ENCODE results near the gene TMEM255A. TPM values are rescaled to one million over a fixed set of nuclear protein-coding genes. Genes with fewer than 3 reads are reported as not detected.

Gene TMEM255A
- total and polyA plus RNA-seq, 12 donors = 0.09 to 1.3 (median 0.30) TPM; not detected in 1

- Histone ChIP-seq H3K36me3 (peaks cover 0 to 38% (median 0%) of the 10 kb centered on the region in 9 donors), H3K4me3 (no peak overlapping the region), H3K4me1 (peaks cover 0 to 14% (median 0%) of the 10 kb centered on the region in 9 donors), H3K9me3 (no peaks in the 10 kb centered on the region), H3K27me3 (peaks cover 0 to 4% (median 0%) of the 10 kb centered on the region in 7 donors), H3K27ac (no peak overlapping the region)
- intact Hi-C loops (cut with DNase I) = loop anchor here in 1 of 10 donors (10.0 kb wide), 1 partner anchor 191 kb away; no protein-coding TSS in a partner anchor
- no peak for DNase-seq
- 86 to 94% methylated on average over 6 of the region's 6 CpGs for WGBS, 2 donors
- TF ChIP-seq, protein P1, sequence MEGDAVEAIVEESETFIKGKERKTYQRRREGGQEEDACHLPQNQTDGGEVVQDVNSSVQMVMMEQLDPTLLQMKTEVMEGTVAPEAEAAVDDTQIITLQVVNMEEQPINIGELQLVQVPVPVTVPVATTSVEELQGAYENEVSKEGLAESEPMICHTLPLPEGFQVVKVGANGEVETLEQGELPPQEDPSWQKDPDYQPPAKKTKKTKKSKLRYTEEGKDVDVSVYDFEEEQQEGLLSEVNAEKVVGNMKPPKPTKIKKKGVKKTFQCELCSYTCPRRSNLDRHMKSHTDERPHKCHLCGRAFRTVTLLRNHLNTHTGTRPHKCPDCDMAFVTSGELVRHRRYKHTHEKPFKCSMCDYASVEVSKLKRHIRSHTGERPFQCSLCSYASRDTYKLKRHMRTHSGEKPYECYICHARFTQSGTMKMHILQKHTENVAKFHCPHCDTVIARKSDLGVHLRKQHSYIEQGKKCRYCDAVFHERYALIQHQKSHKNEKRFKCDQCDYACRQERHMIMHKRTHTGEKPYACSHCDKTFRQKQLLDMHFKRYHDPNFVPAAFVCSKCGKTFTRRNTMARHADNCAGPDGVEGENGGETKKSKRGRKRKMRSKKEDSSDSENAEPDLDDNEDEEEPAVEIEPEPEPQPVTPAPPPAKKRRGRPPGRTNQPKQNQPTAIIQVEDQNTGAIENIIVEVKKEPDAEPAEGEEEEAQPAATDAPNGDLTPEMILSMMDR (IDR thresholded peaks at IDR 0.05) = no peak
- no peak for ATAC-seq
Measured at GRCh38 chrX:120253784-120254183, 57.5 kb downstream of the TMEM255A start.

DNA sequence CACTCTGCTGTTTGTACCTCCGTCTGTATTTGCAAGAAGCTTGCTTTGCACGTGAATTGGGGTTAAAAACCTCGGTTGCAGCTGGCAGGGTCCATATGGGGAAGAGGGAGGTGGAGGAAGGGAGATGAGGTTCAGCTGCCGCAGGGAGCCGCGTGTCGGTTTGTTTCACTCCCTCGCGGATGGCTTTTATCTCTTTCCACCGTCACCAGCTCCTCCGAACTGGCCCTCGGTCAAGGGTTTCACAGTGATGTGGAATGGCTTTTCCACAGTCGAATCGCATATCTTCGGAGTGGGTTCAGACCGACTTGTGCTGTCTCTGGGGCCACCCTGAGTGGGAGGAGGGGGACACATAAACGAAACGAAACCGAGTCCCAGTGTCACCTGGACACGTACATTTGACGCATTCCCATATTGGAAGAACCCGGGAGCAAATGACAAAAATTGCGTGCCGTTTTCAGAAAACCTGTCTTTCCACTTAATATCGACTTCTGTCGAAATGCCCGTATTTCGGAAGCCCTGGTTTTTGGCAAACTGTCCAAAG, 59.7 kb downstream of the TMEM255A start:
- Histone ChIP-seq H3K27ac (peak overlapping the region in 9 of 10 donors; percentile 79 to 93 (median 91)), H3K4me3 (peak overlapping the region; percentile 58 to 82 (median 71)), H3K27me3 (peaks cover 0 to 10% (median 0%) of the 10 kb centered on the region in 7 donors), H3K36me3 (peaks cover 0 to 30% (median 0%) of the 10 kb centered on the region in 9 donors), H3K4me1 (peaks cover 0 to 14% (median 0%) of the 10 kb centered on the region in 9 donors), H3K9me3 (no peaks in the 10 kb centered on the region)
- ATAC-seq (peak; percentile 19 to 62 (median 42)), DNase-seq (peak; percentile 13 to 17)
- 0% methylated on average over 28 of the region's 28 CpGs for WGBS, 2 donors
- intact Hi-C loops (cut with DNase I) = loop anchor here in 2 of 10 donors (2.0 to 10.0 kb wide), 2 partner anchors 57 to 193 kb away; no protein-coding TSS in a partner anchor
- TF ChIP-seq, protein P1 (IDR thresholded peaks at IDR 0.05) = no peak

DNA sequence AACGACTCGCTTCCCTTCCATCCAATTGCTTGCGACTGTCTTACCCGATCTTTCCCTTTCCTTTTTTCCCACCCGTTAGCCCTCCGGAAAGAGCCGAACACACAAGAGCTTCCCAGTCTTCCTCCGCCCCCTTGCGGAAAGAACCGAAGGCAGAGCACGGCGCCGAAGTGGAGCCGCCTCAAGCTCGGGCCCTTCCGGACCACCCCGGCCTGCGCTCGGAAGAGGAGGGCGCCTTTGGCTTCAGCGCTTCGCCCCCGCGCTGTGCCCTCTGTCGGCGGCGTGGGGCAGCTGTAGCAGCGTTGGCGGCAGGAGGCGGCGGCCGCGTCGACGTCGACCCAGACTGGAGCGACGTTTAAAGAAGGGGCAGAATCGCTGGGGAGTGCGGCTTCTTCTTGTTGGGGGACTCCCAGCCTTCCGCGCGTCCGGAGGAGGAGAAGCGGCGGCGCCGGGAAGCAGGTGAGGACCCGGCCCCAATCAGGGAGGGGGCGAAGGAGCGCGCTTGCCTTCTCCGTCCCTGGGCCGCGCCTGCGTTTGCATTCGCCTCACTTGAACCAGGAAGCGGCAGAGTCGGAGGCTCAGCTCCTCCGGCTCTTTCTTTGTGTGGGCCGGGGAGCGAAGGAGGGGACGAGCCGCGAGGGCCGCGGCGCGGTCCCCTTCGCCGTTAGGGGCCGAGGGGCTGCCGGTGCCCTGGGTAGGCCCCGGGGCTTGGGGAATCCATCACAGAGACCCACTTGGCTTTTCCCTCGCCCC, 60.6 kb downstream of the TMEM255A start, which contains the start of gene ZBTB33:
ZBTB33 (plus strand) TSS at position 291 of the 750 bp plus-strand sequence. CDS start 2,604 bp downstream, outside the sequence.
- ATAC-seq (peak; percentile 98 to 100 (median 99)), DNase-seq (peak; percentile 90 to 91)
- Histone ChIP-seq H3K9me3 (no peaks in the 10 kb centered on the region), H3K36me3 (peaks cover 0 to 27% (median 0%) of the 10 kb centered on the region in 9 donors), H3K27ac (peak within 1 kb of the TSS; percentile 60 to 93 (median 89)), H3K4me3 (peak within 1 kb of the TSS; percentile 58 to 82 (median 71)), H3K4me1 (peaks cover 0 to 14% (median 0%) of the 10 kb centered on the region in 9 donors), H3K27me3 (peaks cover 0 to 10% (median 0%) of the 10 kb centered on the region in 7 donors)
- TF ChIP-seq, protein P1 (IDR thresholded peaks at IDR 0.05) = peak; percentile 30 to 80 (median 65)
- intact Hi-C loops (cut with DNase I) = loop anchor here in 2 of 10 donors (2.0 to 10.0 kb wide), 2 partner anchors 58 to 194 kb away; no protein-coding TSS in a partner anchor
- WGBS, 2 donors = 0% methylated on average over 35 to 75 of the region's 75 CpGs
